Fibroblast of skin of scalp (primary cell): ENCODE data around the gene KCNJ14.
"Not testable (repeated sequence)": the region's sequence is repeated elsewhere in the genome, so short reads cannot be mapped to it uniquely, and the experiment has no call there.

Source experiments
- DNase-seq: peaks from one replicate; pipeline ENCODE4 v3.0.0-alpha.2; 2013

Gene KCNJ14

DNA sequence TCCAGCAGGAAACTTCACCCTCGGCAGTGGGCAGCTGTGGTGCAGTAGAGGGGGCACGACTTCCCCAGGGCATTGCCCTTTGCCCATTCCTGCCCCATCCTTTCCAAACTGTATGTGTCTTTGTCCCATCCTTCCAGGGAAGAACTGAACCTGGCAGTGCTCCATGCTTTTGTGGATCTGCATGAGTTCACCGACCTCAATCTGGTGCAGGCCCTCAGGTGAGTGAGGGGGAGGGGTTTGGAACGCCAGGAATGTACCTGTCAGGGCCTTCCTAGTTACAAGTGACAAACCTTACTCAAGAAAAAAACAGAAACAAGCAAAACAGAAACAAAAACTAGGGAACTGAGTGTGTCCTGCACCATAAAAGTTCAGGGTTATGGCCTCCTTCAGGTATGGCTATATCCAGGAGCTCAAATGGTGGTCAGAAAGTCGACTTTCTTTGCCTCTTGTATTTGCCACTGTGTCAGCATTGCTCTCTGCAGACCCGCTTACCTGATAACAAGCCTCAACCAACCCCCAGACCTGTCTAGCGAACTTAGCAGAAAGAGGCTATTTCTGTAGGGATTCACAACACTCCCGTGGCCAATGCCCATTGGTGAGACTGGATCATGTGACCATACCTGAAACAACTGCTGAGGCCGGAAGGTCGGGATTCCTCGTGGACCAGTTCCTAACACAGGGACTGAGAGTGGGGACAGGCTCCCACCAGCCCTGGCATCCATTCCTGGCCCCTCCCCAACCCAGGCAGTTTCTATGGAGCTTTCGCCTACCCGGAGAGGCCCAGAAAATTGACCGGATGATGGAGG lies 18.0 kb downstream of the KCNJ14 start:
- no peak for DNase-seq

DNA sequence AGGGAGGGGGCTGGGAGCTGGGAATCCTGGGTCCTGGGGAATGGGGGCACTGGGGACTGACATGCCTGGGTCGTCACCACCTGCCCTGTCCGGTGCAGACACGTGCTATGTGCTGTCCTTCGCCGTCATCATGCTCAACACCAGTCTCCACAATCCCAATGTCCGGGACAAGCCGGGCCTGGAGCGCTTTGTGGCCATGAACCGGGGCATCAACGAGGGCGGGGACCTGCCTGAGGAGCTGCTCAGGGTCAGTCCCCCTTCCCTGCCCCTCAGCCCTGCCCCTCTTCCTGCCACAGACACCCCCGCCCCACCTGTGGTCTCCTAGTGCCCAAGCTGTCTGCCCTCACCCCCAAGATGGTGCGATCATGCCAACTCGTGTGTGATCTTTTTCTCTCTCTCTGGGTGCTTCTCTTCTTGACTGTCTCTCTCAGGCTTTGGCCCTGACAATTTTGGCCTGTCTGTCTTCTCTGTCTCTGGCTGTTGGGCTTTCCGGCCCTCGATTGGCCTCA lies 18.8 kb downstream of the KCNJ14 start:
- DNase-seq, result no peak

DNA sequence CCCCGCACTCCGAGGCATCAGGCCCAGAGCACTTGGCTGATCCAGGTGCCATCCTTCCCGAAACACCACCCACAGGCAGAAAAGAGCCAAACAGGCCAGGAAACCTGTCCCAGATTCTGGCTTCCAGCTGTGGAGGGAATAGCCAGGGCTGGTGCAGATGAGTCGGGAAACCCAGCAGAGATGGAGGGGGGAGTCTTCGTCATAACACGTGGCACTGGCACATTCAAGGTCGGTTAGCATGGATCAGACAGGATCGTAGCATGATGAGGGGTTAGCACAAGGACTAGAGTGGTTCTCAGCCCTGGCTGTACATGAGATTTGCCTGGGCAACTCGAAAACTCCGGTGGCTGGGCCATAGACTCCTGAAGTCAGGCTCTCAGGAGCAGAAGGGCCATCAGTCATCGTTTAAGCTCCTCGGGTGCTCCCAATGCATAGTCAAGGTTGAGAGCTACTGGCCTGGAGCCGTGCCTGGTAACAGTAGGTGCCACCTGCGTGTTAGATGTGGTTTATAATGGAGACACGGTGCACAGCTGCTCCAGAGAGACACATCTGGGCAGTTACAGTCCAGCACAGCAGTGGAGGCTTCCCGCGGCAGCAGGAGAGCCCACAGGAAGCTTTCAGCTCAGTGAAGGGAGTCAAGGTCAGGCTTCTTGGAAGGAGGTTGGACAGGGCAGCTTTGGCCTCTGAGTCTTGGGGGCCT lies 20.1 kb downstream of the KCNJ14 start:
- no peak for DNase-seq

DNA sequence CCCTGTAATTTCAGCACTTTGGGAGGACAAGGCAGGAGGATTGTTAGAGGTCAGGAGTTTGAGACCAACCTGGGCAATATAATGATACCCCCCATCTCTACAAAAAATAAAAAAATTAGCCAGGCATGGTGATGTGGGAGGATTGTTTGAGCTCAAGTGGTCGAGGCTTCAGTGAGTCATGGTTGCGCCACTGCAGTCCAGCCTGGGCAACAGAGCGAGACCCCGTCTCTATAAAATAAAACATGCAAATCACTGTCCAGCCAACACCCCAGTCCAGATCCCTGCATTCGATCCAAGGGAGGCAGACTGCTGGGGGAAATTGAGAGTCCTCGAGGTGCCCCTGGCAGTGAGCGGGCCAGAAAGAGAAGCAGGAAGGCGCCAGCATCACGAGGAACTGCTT lies 20.8 kb downstream of the KCNJ14 start:
- no peak for DNase-seq

DNA sequence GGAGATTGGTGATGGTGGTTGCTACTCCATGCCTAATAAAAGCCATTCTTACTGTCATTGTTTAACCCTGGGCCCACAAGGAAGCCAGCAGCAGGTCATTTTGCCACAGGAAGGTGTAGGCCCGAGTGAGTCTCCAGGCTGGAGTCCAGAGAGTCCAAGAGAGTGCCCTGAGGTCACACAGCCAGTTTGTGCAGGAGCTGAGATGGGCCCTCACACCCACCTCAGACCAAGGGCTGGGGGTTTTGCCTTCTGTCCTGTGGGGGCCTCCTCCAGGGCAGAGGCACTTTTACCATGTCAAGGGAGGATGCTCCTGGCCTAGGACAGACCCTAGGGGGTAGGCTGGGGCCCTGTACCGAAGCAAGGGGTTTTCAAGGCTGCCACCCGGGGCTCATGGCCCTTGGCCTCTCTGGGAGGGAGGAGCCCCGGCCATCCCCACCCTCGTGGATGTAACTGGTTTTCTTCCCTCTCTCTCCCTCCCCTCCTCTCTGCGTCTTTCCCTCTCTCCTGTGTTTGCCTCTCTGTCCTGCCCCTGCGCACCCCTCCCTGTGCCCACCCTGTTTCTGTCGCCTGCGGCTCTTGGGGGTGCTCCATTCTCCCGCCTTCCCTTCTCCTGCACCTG lies 21.8 kb downstream of the KCNJ14 start:
- DNase-seq, result no peak

DNA sequence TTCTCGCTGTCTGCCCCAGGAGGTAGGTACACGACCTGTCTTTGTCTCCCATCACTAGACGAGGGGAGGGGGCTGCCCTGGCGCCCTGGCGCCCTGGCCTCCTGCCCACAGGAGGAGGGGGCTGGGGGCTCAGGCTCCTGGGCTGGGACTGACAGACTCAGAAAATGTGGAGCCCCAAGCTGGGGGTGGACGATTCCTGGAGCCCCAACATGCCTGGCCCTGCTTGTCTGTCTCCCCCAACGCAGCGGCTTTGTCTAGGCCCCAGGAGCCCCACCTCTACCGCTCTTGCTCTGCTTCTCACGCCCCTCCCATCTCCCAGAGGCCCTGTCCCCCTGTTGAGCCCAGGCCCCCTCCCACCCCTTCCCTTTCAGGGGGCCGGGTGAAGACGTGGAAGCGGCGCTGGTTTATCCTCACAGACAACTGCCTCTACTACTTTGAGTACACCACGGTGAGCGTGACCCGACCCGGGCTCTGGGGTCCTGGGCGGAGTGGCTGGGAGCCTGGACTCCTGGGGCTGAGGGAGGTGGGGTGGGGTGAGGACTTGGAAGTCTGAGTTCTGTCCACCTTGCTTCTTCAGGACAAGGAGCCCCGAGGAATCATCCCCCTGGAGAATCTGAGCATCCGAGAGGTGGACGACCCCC lies 22.4 kb downstream of the KCNJ14 start:
- no peak for DNase-seq

DNA sequence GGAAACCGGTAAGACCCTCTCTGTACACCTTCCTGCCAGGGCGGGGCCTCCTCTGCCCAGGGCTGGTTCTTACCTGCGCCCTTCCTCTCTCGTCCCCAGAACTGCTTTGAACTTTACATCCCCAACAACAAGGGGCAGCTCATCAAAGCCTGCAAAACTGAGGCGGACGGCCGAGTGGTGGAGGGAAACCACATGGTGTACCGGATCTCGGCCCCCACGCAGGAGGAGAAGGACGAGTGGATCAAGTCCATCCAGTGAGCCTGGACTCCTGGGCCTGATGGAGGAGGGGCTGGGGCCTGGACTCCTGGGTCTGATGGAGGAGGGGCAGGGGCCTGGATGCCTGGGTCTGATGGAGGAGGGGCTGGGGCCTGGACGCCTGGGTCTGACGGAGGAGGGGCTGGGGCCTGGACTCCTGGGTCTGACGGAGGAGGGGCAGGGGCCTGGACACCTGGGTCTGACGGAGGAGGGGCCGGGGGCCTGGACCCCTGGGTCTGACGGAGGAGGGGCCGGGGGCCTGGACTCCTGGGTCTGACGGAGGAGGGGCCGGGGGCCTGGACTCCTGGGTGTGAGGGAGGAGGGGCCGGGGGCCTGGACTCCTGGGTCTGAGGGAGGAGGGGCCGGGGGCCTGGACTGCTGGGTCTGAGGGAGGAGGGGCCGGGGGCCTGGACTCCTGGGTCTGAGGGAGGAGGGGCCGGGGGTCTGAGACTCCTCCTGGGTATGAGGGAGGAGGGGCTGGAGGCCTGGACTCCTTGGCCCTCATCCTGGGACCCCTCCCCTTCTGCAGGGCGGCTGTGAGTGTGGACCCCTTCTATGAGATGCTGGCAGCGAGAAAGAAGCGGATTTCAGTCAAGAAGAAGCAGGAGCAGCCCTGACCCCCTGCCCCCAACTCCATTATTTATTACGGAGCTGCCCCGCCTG lies 23.2 kb downstream of the KCNJ14 start:
- no peak for DNase-seq

DNA sequence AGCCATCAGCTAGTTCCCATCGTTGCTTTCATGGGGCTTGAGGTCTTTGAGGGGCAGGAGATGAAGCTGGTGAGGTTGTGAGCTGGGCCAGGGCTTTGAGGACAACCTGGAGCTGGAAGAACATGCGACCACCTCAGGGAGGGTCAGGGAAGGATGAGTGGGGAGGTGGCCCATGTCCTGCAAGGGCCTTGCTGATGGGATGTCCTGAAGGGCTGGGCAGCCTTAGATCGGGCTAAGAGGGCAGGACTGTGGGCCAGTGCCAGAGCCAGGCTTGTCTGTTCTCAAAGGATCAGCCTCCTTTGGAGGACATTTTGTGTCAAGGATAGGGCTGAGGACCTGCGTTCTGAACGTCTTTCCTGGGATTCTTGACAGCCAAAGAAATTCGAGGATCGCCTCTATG lies 24.3 kb downstream of the KCNJ14 start:
- no peak for DNase-seq

DNA sequence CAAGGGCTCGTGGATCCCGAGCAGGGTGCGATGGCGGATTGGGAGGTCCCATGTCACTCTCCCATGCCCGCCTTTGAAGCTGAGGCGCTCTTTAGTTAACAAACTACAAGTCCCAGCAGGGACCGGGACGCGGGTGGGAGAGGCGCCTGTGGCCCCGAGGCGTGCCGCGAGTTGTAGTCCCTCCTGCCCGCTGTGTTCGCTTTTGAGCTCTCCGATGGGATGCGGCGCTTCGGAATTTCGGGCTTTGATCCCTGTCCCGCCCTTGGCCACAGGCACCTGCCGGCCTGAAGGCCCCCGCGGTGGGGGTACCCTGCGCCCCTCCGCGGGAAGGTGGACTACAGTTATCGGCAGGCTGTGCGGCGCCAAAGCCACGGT lies 24.8 kb downstream of the KCNJ14 start:
- DNase-seq, result peak; percentile 41

DNA sequence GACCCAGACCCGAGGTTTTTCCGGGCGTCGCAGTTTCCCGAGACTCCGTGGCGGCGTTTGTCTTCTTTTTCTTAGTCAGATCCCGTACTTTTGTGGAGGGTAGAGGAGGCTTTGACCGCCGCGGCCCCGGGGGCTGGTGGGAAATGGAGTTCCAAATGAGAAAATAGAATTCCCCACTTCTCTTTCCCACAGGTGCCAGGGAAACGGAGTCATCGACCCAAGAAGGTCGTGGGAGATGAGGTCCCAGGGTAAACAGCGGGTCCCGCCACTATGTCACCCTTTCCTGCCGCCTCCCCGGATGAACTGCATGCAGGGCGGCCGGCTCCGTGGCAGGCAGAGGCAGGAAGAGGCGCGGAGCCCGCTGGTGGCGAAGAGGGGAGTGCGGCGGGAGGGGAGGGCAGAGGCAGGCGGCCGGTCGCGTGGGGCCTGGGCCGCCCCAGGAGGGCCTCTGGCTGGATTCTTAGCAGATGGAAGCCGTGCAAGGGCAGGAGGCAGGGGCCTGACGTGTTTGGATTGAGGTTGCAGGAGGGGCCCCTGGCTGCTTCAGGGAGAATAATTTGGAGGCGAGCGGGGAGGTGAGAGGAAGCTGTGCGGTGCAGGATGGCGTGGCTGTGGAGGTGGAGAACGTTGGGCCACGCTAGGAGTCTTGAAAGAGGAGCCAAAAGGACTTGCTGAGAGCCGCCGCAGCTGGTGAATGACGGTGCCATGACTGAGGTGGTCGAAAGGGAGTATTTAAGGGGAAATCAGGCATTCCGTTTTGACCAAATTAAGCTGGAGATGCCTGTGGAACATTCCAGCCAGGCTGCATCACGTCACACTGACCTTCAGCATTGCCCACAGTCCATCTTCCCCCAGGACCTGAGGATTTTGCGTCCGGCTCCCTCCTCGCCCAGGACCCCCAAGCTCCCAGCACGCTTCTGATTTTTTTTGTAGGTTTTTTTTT lies 25.5 kb downstream of the KCNJ14 start:
- peak; percentile 54 for DNase-seq

DNA sequence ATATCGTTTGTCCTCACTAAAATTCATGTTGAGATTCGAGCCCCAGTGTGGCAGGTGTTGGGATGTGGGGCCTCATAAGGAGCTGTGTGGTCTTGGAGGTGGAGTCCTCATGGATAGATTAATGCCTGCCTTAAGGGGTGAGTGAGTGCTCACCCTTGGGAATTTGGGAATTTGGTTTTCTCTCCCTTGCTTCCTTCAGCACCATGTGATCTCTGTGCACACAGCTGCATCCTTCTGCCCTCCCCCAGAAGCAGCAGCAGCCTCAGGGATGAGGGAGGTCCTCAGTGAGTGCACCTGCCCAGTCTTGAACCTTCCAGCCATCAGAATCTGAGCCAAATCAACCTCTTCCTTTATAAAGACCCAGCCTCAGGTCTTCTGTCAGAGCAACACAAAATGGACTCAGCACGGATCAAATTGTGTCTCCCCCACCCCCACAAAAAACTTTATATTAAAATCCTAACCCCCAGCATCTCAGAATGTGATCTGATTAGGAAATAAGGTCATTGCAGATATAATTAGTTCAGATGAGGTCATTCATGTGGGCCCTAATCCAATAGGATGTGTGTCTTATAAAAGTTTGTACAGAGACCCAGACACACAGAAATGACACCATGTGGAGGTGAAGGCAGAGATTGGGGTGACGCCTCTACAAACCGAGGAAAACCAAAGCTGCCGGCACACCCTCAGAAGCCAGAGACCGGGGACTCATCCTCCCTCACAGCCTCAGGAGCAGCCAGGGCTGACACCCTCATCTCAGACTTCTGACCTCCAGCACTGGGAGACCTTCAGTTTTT lies 26.7 kb downstream of the KCNJ14 start:
- peak; percentile 68 for DNase-seq

DNA sequence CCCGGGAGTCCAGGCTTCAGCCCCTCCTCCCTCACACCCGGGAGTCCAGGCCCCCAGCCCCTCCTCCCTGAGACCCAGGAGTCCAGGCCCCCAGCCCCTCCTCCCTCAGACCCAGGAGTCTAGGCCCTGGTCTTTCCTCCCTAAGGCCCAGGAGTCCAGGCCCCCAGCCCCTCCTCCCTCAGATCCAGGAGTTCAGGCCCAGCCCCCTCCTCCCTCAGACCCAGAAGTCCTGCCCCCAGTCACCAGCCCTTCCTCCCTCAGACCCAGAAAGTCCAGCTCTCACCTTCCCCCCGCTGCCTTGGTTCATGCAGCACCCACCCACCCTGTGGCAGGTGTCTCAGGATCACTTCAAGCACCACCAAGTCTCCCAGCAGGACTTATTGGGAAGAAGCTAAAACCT lies 27.9 kb downstream of the KCNJ14 start:
- DNase-seq, result no peak

DNA sequence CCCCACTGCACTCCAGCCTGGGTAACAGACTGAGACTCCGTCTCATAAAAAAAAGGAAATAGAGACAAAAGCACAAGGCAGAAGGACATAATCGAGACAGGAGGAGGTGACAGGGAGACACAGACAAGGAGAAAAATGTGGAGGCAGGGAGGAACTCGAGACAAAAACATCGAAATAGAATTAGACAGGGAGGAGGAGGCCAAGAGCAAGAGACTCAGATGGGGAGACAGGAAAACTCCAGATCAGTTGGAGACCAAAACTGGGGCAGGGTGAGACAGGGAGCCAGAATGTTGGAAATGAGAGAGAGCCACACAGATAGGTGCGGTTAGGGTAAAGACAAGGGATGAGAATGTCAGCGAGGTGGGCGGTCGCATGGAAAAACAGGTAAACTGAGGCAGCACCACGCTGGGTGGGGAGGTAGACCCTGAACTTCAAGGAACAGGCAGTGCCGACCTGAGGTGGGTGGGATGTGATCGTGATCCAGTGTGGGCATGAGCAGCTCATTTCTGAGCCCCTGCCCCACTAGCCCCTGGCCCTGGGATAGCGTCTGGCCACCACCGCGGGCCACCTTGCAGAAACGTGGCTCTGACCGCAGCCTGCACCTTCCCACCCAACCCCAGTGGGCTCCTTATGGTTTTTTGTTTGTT lies 29.0 kb downstream of the KCNJ14 start:
- DNase-seq, result no peak

DNA sequence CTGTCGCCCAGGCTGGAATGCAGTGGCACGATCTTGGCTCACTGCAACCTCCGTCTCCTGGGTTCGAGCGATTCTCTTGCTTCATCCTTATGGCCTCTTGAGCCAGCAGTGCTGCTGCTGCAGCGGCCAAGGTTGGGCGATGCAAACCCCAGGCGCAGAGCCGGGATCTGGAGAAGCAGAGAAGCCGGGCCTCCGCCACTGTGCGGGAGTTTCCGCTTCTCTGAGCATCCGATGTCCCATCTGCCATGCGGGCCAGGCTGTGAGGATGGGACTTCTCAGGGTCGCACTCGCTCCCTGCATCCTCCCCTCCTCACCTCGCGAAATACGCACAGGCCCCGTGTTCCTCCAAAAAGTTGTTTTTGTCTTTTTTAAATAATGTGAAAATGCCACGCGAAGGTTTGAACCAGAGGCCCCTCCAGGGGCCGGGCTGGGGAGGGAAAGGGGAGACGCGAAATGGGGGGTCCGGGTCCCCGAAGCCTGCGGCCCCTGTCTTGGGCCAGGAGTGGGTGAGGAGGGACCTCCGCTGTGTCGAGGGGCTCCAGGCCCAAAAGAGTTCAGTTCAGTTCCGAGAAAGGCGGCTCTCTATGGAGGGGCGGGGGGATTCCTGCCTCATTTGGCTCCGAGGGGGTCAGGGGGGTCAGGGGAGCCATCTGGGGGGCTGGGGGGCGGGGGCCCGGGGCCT lies 29.7 kb downstream of the KCNJ14 start:
- DNase-seq, result no peak

DNA sequence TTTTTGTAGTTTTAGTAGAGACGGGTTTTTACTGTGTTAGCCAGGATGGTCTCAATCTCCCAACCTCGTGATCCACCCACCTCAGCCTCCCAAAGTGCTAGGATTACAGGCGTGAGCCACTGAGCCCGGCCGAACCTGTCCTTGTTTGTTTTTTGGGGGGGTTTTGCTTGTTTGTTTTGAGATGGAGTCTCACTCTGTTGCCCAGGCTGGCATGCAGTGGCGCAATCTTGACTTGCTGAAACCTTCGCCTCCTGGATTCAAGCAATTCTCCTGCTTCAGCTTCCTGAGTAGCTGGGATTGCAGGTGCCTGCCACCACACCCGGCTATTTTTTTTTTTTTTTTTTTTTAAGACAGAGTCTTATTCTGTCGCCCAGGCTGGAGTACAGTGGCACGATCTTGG lies 31.3 kb downstream of the KCNJ14 start:
- not testable (repeated sequence) for DNase-seq

DNA sequence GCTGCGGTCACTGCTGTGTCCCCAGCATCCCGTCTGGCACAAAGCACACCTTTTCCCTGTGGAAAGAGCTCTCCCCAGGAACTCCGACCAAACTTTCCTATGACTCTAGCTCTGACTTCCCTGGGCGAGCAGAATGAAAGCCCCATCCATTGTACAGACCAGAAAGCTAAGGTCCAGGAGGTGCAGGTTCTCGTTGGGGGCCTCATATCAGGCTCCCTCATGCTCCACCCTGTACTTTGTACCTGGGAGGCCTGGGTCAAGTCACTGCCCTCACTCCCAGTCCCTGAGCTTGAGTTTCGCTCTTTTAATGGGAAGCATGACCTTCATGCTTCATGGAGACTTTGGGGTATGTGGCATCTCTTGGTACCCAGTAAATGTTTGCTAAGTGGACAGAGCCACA lies 32.2 kb downstream of the KCNJ14 start:
- no peak for DNase-seq

DNA sequence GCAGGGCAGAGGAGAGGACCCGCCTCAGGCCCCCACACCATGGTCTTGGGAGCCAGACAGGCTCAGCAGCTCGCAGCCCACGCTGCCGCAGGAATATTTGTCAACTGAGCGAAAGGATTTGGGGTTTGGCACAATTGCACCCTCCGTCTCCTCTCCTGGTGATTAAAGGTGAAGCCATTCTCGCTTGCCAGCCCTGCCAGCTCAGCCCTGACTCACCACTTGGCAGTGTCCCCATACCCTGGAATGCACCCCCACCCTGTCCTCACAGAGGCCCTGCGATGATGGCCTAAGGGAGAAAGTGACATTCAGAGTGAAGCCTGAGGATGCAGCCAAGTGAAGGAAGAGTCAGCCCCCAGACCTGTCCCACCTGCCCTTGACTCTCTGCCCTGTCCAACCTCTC lies 32.6 kb downstream of the KCNJ14 start:
- peak; percentile 84 for DNase-seq

DNA sequence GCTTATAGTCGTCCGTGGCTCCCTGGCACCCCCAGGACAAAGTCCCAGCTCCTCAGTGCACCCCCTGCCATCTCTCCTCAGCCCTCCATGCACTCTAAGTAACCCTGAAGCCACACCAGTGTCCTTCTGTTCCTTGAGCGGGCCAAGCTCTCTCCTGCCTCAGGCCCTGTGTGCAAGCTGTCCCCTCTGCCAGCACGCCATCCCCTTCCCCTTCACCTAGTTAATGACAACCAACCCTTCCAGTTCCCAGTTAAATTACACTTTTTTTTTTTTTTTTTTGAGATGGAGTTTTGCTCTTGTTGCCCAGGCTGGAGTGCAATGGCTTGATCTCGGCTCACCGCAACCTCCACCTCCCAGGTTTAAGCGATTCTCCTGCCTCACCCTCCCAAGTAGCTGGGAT lies 33.1 kb downstream of the KCNJ14 start:
- DNase-seq, result not testable (repeated sequence)
